SIG-M5 treated with dmso at 0.1 percent for 504 hours (cell line): Measurements from ENCODE around the gene SNRPA1.

Source experiments
- DNase-seq: peaks from one replicate; lab custom pipeline; 2025; ENCODE audit not compliant: unreplicated experiment; lab: John Stamatoyannopoulos, UW

Gene SNRPA1

GRCh38 chr15:101264911-101265641, 30.0 kb downstream of the SNRPA1 start:
- no peak for DNase-seq

DNA sequence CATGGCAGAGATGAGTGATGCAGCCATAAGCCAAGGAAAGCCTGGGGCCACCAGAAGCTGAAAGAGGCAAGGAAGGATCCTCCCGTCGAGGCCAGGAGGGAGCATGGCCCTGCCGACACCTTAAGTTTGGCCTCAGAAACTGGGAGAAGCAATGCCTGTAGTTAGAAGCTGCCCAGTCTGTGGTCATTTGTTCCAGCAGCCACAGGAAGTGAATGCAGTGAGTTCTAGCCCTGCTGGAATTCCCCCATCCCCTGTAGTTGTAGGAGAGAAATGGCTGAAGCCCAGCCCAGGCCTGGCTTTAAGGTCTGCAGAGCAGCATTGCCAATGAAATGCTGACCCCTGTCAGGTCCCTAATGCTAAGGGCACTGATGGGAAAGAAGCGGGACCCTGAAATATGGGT, 31.0 kb downstream of the SNRPA1 start:
- no peak for DNase-seq

DNA sequence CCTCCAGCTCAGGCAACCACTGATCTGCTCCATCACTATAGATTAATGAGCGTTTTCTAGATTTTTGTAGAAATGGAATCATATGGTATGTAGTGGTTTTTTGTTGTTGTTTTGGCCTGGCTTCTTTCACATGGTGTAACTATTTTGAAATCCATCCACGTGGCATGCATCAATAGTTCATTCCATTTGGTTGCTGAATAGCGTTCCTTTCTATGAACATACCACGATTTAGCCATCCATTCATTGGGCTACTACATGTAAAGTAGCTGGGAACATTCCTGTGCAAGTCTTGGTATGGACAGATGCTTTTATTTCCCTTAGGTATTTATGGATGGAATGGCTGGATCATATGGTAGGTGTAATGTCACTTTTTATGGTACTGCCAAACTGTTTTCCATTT, 32.5 kb downstream of the SNRPA1 start:
- no peak for DNase-seq

DNA sequence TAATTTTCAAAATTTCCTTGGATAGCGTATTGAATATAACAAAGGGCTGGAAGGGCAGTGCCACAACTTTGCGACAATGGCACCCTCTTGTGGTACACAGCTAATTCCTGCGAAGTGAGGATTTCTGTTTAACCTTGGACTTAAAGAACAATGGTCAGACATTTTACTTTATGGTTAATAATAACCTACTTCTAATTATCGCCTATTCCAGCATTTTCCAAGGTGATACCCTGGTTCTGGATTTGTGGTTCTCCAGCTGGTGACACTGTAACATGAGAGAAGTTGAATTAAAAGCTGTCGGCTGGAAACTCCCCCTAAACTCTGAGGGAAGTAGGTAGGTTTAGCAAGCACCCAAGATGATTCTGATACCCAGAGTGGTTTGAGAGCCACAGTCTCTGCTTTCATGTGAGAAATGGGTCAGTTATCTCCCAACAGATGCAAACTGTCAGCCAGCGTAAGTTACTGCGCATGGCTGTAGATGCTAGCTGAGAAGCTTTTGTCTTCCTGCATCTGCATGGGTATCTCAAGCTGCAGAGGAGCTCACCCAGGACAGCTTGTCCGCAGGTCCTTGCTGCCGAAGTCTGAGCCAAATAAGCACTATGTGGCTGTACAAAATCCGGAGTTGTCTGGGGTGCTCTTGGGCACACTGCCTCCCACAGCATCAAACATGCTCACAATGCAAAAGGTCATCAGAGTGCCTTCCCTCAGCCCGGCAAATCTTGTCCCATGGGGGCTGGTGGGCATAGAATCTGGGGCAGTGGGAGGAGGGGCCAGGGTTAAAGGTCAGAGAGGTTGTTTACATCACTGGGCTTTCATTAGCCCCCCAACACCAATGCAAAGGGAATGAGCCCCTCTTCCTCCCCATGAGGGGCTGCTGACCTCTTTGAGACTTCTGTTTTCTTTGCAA, 36.6 kb downstream of the SNRPA1 start:
- peak; percentile 49 for DNase-seq

DNA sequence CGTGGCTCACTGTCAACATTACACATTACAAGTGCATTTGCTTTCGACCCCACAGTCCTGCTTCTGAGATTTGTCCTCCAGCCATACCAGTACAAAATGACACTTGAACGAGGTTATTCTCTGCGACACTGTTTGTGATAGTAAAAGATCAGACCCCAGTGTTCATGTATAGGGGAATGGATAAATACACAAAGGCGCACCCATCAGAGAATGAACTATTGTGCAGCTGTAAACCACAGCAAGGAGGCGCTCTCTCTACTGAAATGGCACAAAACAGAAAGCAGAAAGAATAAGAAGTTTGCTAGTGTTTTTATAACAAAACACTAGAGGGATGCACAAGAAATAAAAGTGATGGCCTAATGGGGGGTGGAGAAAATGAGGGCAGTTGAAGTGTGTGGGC, 38.3 kb downstream of the SNRPA1 start:
- peak; percentile 68 for DNase-seq

DNA sequence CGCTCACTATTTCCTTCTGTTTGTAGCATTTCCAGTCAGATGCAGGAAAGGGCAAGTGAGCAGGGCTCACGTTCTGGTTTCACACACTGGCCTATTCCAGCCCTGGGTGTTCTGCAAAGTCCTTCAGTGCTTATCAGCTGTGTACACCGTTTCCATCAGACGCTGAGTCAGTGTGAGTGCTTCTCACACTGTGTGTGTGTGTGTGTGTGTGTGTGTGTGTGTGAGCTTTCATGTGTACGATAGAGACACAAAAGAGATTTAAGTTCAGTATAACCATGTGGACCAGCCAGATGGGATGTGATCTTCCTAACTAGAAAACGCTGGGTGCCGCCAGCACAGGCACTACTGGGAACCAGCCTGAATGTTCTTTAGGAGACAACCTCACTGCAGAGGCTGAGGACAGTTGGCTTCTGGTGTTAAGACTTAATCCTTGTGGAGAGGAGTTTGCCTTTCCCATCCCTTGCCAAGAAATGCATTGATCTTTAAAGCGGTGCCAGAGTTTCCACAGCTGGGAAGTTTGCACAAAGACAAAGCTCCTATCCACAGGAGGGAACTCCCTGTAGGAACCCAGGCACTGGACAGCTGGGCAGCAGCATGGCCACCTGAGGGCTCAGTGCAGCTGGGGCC, 39.3 kb downstream of the SNRPA1 start:
- no peak for DNase-seq

GRCh38 chr15:101255051-101255395, 40.0 kb downstream of the SNRPA1 start:
- no peak for DNase-seq

GRCh38 chr15:101254157-101255050, 40.6 kb downstream of the SNRPA1 start:
- DNase-seq = no peak

DNA sequence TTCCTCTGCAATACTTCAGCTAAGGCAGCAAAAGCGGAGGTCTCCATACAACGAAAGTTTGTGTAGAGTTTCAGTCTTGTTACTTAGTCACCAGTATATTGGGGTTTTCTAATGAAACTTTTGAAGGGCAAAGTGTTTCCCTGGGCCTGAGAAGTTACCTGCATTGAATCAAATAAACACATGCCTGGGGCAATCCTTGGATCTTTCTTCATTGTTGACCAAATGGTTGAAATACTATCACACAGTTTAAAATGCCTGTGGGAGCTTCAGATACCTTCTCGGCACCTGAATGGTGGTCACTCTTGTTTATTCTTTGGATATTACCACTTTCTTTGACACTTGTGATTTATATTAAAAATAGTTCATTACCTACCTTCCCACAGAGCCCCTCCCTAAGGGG, 42.2 kb downstream of the SNRPA1 start:
- no peak for DNase-seq

DNA sequence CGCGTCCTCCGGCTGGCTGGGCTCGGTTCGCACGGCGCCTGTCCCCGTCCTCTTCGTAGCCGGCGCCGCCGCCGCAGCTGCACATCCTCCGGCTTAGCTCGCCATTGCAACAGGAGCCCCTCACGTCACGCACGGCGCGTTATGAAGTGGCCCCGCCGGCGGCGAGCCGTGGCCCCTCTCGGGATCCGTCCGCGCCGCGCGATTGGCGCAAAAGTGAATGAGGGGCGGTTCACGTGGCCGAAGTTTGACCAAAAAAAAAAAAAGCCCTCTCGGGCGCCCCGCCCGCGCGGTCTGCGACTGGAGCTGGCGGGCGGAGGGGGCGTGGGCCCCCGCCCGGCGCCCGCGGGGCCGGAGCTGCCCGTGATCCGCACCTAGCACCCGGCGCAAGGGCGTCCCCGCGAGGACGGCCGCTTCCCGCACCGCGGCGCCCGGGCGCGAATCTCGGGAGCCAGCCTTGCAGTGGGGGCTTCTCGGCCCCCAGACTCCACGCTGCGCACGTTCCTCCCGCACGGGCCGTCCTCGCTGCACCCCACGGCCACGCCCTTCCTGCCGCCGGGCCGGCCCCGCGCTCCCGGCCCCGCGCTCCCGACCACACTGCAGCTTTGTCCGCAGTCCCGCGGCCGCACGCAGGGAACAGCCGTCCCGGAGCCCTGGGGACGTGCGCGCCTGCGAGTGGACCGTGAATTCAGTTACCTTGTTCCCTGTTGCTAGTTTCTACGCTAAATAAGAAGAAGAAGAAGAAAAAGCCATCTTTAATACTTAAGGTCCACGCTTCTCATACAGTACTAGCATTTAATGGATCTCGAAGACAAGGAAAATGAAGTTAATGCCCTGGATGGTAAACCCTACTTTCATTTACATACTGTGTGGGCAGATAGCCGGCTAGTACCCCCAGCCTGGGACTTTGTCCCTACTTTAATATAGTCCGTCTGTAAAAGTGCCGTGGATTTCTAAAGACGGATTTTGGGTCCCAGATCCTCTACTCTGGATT, 42.9 kb downstream of the SNRPA1 start, which contains the start of gene CHSY1:
Gene CHSY1, minus strand, starts transcription at position 219 of the 991 bp plus-strand sequence. CDS start 592 bp downstream, outside the sequence.
- peak; percentile 80 for DNase-seq

DNA sequence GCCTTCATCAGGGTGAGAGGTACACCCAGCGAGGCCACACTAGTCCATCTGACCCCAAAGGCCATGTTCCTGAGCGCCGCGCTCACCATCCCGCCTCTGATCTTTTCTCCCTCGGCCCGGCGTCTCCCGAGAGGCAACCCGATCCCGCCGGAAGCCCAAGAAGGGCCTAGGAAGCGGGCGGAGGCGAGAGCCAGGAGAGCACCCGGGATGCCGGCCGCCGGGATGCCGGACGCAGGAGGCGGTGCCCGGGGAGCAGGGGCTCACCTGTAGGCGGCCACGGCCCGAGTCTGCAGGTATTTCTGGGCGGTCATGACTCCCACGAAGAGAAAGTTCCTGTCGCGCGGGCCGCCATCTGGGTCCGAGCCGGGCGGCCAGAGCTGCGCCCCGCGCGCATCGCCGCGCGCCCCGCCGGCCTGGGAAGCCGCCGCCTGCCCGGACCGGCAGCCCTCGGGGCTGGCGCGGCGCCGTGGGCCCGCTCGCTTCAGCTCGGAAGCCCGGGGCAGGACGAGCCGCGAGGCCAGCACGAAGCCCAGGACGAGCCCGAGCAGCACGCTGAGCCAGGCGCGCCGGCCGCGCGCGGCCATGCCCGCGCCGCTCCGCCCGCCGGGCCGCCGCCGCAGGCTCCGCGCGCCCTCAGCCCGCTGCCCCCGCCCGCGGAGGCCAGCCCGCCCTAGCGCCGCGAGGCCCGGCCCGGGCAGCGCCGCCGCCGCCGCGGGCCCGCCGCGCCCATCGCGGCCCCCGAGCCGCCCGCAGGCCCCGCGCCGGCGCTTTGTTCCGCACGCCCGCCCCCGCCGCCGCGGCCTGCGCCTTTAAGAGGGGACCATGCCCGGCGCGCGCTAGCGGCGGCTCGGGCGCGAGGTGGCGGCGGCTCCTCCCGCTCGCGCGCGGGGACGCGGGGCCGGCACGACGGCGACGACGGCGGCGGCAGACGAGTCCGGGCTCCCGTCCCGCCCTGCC, 43.9 kb downstream of the SNRPA1 start:
- no peak for DNase-seq

- peak; percentile 17 for DNase-seq
Observed at GRCh38 chr15:101250341-101250831, 44.7 kb downstream of the SNRPA1 start.

DNA sequence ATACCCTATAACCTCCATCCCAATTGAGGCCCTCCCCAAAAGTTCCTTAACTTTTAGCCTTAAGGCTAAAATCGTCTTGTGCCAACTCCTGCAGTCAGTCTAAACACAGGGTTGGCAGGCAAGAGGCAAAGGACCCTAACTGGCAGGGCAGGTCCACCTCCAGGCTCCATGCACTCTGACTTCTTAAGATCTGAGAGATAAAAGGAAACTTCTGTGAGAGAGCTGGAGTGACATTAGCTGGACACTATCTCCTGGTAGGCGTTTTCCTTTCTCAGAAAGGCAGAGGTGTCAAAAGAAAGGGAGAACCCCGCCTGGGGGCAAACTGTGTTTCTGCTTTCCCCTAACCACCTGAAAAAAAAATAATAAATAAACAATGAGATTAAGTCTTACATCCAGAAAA, 46.8 kb downstream of the SNRPA1 start:
- DNase-seq = no peak

DNA sequence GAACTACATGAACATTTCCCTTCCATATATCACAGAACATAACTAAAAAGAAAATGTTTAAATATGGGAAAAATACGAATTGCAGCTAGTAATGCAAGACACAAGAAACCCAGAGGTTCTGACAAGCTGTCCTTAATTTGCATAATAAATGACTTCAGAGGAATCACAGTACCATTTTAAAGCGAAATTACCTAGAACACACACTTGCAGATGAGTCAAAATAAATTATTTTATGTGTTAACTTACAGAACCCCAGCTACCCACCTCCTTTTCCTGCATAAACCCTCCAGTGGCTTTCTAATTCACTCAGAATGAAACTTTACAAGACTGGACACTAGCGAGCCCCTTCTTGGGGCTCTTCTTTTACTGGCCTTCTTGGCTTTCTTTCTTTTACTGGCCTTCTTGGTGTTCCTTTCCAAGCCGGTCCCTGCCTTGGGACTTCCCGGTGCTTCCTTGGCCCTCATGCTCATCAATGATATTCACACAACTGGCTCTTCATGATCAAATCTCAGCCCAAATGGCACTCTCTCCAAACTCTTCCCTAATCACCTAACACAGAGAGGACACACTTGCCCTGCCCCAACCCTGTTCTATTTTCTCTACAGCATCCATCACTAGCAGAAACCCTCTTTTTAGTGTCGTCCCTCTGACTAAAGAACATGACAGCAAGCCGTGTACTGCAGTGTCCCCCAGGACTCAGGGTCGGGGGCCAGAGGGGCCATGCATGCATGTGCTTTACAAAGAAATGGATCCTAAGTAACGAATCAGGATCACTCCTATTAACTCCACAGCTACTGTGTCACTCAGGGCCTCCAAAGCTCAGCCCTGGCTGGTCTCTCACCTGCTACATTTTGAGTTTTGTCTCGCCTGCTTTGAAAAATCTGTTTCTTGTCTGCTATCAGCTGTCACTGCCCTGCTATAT, 48.0 kb downstream of the SNRPA1 start:
- DNase-seq = no peak

- DNase-seq = no peak
Observed at GRCh38 chr15:101246391-101246790, 48.7 kb downstream of the SNRPA1 start.

GRCh38 chr15:101244889-101245668, 50.0 kb downstream of the SNRPA1 start:
- DNase-seq = no peak
